GM23338 (cell line): ENCODE results near the gene TPD52L2. TPM values are rescaled to one million over a fixed set of nuclear protein-coding genes. Genes with fewer than 3 reads are reported as not detected.

ENCODE experiments used
- EZH2 ChIP-seq: fragments of 200-600 bp; sonication (generic); IDR thresholded peaks from one replicate; pipeline ENCODE4 v1.8.0; 2017; ENCODE audit warnings: antibody characterized with exemption, mild to moderate bottlenecking, low read depth; ENCODE audit not compliant: unreplicated experiment
- JUNB ChIP-seq: IDR thresholded peaks from one replicate; pipeline ENCODE4 v1.6.1; 2016; ENCODE audit warnings: antibody characterized with exemption; ENCODE audit not compliant: unreplicated experiment
- STAT1 ChIP-seq: IDR thresholded peaks from one replicate; pipeline ENCODE4 v1.6.1; 2016; ENCODE audit warnings: antibody characterized with exemption; ENCODE audit not compliant: unreplicated experiment
- polyA plus RNA-seq: library from polyadenylated mRNA; unstranded; fragments of >200 nt; fragmentation: Nextera tagmentation; extraction: Ambion mirVana; gene quantifications from 2 replicates; pipeline ENCODE4 v1.2.1, GENCODE V29; 2016
- total RNA-seq: library from RNA; depleted of rRNA; stranded (reverse); fragments of >200 nt; shearing (Covaris generic); gene quantifications from 2 replicates; pipeline ENCODE4 v1.2.3, GENCODE V29; 2014
- TF ChIP-seq, protein P1 (sequence below): fragments of 250-450 bp; sonication (Bioruptor Pico); IDR thresholded peaks from 2 replicates; pipeline ENCODE4 v1.5.0; 2020; ENCODE audit warnings: mild to moderate bottlenecking, moderate library complexity
- TF ChIP-seq, protein P2 (sequence below): IDR thresholded peaks from 2 replicates; pipeline ENCODE4 v1.6.1; 2016; ENCODE audit warnings: antibody characterized with exemption
- TF ChIP-seq, protein P3 (sequence below): IDR thresholded peaks from one replicate; pipeline ENCODE4 v1.6.1; 2018; ENCODE audit warnings: antibody characterized with exemption; ENCODE audit not compliant: unreplicated experiment

Gene TPD52L2
- total and polyA plus RNA-seq, 2 experiments from 2014 or later: 40.2 to 103 TPM

DNA sequence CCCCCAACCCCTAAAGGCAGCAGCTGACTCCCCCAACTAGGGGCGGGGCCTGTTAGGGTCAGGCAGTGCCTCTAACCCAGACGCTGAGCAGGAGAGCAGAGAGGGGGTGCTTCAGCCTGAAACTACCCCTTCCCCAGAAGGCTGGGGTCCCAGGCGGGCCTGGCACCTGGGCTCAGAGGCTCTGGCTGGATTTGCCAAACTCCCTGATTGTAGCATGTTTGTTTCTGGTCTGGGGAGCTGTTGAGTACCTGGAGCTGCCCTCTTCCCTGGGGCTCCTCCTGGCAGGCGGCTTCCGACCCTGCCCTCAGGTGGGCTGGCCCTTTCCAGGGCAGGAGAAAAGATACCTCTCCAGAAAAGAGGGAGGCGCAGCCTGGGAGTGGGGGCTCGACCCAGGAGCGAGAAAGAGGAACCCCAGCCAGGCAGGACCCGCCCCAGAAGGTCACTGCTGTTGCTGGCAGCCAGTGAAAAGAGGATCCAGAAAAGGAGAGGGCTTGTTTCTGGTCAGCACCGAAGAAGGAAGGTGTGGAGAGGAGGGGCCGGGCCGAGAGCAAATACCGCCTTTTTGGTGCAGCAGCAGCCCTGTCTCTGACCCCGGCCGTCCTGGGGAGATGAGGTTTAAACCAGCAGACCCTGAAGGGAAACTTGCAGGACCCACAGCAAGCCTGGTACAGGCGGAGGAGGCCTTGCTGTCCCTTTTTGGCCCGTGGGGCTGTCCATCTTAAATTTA is 4.6 kb upstream of the TPD52L2 start (continued):
- TF ChIP-seq, protein P1, sequence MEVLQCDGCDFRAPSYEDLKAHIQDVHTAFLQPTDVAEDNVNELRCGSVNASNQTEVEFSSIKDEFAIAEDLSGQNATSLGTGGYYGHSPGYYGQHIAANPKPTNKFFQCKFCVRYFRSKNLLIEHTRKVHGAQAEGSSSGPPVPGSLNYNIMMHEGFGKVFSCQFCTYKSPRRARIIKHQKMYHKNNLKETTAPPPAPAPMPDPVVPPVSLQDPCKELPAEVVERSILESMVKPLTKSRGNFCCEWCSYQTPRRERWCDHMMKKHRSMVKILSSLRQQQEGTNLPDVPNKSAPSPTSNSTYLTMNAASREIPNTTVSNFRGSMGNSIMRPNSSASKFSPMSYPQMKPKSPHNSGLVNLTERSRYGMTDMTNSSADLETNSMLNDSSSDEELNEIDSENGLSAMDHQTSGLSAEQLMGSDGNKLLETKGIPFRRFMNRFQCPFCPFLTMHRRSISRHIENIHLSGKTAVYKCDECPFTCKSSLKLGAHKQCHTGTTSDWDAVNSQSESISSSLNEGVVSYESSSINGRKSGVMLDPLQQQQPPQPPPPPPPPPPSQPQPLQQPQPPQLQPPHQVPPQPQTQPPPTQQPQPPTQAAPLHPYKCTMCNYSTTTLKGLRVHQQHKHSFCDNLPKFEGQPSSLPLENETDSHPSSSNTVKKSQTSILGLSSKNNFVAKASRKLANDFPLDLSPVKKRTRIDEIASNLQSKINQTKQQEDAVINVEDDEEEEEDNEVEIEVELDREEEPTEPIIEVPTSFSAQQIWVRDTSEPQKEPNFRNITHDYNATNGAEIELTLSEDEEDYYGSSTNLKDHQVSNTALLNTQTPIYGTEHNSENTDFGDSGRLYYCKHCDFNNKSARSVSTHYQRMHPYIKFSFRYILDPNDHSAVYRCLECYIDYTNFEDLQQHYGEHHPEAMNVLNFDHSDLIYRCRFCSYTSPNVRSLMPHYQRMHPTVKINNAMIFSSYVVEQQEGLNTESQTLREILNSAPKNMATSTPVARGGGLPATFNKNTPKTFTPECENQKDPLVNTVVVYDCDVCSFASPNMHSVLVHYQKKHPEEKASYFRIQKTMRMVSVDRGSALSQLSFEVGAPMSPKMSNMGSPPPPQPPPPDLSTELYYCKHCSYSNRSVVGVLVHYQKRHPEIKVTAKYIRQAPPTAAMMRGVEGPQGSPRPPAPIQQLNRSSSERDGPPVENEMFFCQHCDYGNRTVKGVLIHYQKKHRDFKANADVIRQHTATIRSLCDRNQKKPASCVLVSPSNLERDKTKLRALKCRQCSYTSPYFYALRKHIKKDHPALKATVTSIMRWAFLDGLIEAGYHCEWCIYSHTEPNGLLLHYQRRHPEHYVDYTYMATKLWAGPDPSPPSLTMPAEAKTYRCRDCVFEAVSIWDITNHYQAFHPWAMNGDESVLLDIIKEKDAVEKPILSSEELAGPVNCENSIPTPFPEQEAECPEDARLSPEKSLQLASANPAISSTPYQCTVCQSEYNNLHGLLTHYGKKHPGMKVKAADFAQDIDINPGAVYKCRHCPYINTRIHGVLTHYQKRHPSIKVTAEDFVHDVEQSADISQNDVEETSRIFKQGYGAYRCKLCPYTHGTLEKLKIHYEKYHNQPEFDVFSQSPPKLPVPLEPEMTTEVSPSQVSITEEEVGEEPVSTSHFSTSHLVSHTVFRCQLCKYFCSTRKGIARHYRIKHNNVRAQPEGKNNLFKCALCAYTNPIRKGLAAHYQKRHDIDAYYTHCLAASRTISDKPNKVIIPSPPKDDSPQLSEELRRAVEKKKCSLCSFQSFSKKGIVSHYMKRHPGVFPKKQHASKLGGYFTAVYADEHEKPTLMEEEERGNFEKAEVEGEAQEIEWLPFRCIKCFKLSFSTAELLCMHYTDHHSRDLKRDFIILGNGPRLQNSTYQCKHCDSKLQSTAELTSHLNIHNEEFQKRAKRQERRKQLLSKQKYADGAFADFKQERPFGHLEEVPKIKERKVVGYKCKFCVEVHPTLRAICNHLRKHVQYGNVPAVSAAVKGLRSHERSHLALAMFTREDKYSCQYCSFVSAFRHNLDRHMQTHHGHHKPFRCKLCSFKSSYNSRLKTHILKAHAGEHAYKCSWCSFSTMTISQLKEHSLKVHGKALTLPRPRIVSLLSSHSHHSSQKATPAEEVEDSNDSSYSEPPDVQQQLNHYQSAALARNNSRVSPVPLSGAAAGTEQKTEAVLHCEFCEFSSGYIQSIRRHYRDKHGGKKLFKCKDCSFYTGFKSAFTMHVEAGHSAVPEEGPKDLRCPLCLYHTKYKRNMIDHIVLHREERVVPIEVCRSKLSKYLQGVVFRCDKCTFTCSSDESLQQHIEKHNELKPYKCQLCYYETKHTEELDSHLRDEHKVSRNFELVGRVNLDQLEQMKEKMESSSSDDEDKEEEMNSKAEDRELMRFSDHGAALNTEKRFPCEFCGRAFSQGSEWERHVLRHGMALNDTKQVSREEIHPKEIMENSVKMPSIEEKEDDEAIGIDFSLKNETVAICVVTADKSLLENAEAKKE (CRISPR knock-in tag): no peak
- TF ChIP-seq EZH2 (no peak), JUNB (no peak), STAT1 (no peak)
- TF ChIP-seq, protein P2, sequence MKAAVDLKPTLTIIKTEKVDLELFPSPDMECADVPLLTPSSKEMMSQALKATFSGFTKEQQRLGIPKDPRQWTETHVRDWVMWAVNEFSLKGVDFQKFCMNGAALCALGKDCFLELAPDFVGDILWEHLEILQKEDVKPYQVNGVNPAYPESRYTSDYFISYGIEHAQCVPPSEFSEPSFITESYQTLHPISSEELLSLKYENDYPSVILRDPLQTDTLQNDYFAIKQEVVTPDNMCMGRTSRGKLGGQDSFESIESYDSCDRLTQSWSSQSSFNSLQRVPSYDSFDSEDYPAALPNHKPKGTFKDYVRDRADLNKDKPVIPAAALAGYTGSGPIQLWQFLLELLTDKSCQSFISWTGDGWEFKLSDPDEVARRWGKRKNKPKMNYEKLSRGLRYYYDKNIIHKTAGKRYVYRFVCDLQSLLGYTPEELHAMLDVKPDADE: no peak
- TF ChIP-seq, protein P3, sequence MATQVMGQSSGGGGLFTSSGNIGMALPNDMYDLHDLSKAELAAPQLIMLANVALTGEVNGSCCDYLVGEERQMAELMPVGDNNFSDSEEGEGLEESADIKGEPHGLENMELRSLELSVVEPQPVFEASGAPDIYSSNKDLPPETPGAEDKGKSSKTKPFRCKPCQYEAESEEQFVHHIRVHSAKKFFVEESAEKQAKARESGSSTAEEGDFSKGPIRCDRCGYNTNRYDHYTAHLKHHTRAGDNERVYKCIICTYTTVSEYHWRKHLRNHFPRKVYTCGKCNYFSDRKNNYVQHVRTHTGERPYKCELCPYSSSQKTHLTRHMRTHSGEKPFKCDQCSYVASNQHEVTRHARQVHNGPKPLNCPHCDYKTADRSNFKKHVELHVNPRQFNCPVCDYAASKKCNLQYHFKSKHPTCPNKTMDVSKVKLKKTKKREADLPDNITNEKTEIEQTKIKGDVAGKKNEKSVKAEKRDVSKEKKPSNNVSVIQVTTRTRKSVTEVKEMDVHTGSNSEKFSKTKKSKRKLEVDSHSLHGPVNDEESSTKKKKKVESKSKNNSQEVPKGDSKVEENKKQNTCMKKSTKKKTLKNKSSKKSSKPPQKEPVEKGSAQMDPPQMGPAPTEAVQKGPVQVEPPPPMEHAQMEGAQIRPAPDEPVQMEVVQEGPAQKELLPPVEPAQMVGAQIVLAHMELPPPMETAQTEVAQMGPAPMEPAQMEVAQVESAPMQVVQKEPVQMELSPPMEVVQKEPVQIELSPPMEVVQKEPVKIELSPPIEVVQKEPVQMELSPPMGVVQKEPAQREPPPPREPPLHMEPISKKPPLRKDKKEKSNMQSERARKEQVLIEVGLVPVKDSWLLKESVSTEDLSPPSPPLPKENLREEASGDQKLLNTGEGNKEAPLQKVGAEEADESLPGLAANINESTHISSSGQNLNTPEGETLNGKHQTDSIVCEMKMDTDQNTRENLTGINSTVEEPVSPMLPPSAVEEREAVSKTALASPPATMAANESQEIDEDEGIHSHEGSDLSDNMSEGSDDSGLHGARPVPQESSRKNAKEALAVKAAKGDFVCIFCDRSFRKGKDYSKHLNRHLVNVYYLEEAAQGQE: no peak
